PC-9 (cell line): ENCODE data around the gene CHMP2A.

Source experiments
- CTCF ChIP-seq: fragments of 200-600 bp; sonication (generic); conservative IDR thresholded peaks from 2 replicates; pipeline ENCODE4 v1.6.1; 2017; ENCODE audit warnings: mixed run types, antibody characterized with exemption, mild to moderate bottlenecking, moderate library complexity
- EZH2 ChIP-seq: fragments of 200-600 bp; sonication (generic); IDR thresholded peaks from 2 replicates; pipeline ENCODE4 v1.8.0; 2017; ENCODE audit warnings: antibody characterized with exemption, low read depth

DNA sequence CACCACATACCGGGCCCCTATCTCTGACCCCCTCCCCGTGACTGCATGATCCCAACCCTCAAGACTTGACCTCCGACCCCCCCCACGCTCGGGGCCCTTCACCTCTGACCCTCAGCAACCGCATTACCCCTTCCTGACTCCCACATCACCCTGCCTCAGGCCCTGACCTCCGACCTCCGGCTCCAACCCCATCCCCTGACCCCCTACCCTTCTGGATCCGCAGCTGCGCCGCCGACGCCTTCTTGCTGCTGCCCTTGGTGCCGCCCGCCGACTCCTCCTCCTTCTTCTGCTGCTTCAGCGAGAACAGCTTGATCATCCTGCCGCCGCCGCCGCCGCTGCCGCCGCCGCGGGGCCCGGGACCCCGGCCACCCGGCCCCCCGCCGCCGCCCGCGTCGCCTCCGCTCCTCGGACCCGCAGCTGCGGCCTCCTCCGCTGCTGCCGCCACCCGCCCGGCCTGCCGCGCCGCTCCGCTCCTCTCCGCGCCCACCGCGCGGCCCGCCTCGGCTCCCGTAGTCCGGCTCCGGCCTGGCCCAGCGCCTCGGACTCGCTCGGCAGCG is 3.2 kb upstream of the CHMP2A start, which contains the start of gene UBE2M:
- no peak for TF ChIP-seq CTCF
- TF ChIP-seq EZH2 = no peak
